Calu3 (cell line): ENCODE measurements around the gene MCCD1. TPM values are rescaled to one million over a fixed set of nuclear protein-coding genes. Genes with fewer than 3 reads are reported as not detected.

ENCODE experiments used
- BruUV-seq: library from RNA; stranded (reverse); fragments of 400-500 nt; replicated peaks from 2 replicates; lab custom pipeline; 2021; lab: Mats Ljungman, UMichigan
- CTCF ChIA-PET: fragments of 300-600 bp; sonication (Branson Sonifier 250); formaldehyde crosslinking; loops from one replicate; lab custom pipeline; 2022; ENCODE audit warnings: antibody characterized with exemption; lab: Charles Lee
- DNase-seq: peaks from one replicate; pipeline ENCODE4 v3.0.0; 2022
- H3K27ac Mint-ChIP-seq: one replicate; pipeline ENCODE4 v1.8.0; 2022; ENCODE audit warnings: mixed read lengths; ENCODE audit not compliant: unreplicated experiment
- H3K27me3 Mint-ChIP-seq: one replicate; pipeline ENCODE4 v1.8.0; 2022; ENCODE audit warnings: mixed read lengths; ENCODE audit not compliant: unreplicated experiment
- H3K36me3 Mint-ChIP-seq: one replicate; pipeline ENCODE4 v1.8.0; 2022; ENCODE audit warnings: mild to moderate bottlenecking, moderate library complexity, mixed read lengths; ENCODE audit not compliant: insufficient read depth, unreplicated experiment
- H3K4me1 Mint-ChIP-seq: one replicate; pipeline ENCODE4 v1.8.0; 2022; ENCODE audit warnings: mild to moderate bottlenecking, low read depth, mixed read lengths; ENCODE audit not compliant: unreplicated experiment
- H3K4me3 Mint-ChIP-seq: one replicate; pipeline ENCODE4 v1.8.0; 2022; ENCODE audit warnings: mild to moderate bottlenecking, low read depth, moderate library complexity, mixed read lengths; ENCODE audit not compliant: unreplicated experiment
- H3K9me3 Mint-ChIP-seq: one replicate; pipeline ENCODE4 v1.8.0; 2022; ENCODE audit warnings: low read depth, mixed read lengths; ENCODE audit not compliant: unreplicated experiment
- CTCF ChIP-seq: fragments of 200-600 bp; IDR thresholded peaks from one replicate; pipeline ENCODE4 v1.8.0; 2022; ENCODE audit warnings: antibody characterized with exemption; ENCODE audit not compliant: unreplicated experiment
- intact Hi-C: fragments of 100-400 bp; cut with micrococcal nuclease; formaldehyde crosslinking; loops from one replicate; pipeline ENCODE4 v1.10.0; 2022; ENCODE audit not compliant: unreplicated experiment
- total RNA-seq: library from RNA; stranded (reverse); gene quantifications from 2 replicates; pipeline ENCODE4 v1.2.3, GENCODE V29; 2022

Gene MCCD1
- total RNA-seq, 1 experiment from 2014 or later = not detected

DNA sequence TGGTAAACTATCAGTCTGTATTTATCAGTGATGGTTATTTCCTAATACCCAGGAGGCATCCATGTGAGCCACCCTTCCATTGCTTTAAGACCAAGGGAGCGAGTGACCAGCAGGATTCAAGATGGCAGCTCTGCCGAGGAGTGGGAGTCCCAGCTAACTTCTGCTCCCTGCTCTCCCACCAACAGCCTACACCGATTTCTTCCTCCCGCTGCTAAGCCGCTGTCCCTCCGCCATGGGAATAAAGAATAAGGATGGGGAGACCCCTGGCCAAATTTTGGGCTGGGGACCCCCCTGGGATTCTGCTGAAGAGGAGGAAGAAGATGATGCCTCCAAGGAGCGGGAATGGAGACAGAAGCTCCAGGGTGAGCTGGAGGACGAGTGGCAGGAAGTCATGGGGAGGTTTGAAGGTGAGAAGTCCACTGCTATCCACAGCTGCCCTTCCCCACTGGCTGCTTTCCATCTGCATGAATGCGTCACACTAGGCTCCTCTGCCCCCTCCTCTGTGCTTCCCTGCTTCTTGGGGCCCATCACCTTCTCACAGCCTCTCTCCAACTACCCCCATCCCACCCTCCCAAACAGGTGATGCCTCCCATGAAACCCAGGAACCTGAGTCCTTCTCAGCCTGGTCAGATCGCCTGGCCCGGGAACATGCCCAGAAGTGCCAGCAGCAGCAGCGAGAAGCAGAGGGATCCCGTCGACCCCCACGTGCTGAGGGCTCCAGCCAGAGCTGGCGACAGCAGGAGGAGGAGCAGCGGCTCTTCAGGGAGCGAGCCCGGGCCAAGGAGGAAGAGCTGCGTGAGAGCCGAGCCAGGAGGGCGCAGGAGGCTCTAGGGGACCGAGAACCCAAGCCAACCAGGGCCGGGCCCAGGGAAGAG lies 28.9 kb downstream of the MCCD1 start:
- intact Hi-C loops = no loop called here
- Mint-ChIP-seq H3K36me3 (peaks cover 23% of the 10 kb centered on the region), H3K4me1 (peaks cover 21% of the 10 kb centered on the region), H3K4me3 (no peak overlapping the region), H3K27ac (no peak overlapping the region), H3K9me3 (no peaks in the 10 kb centered on the region), H3K27me3 (no peaks in the 10 kb centered on the region)
- CTCF ChIA-PET = interaction anchor here (0.7 kb wide), 1 partner anchor 9 kb away, joined by 7 read pairs; no protein-coding TSS in a partner anchor
- BruUV-seq = no TSS peak
- no peak for TF ChIP-seq CTCF
- DNase-seq = no peak

DNA sequence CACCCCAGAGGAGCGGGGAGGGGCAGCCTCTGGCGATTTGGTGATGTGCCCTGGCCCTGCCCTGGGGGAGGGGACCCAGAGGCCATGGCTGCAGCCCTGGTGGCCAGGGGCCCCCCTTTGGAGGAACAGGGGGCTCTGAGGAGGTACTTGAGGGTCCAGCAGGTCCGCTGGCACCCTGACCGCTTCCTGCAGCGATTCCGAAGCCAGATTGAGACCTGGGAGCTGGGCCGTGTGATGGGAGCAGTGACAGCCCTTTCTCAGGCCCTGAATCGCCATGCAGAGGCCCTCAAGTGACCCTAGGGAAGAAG lies 29.5 kb downstream of the MCCD1 start:
- intact Hi-C loops = no loop called here
- no peak for DNase-seq
- Mint-ChIP-seq H3K4me3 (no peak overlapping the region), H3K27me3 (no peaks in the 10 kb centered on the region), H3K36me3 (peaks cover 17% of the 10 kb centered on the region), H3K27ac (no peak overlapping the region), H3K9me3 (no peaks in the 10 kb centered on the region), H3K4me1 (peaks cover 21% of the 10 kb centered on the region)
- CTCF ChIA-PET = interaction anchor here (0.7 kb wide), 1 partner anchor 10 kb away, joined by 7 read pairs; no protein-coding TSS in a partner anchor
- TF ChIP-seq CTCF = no peak
- no TSS peak for BruUV-seq

GRCh38 chr6:31558631-31559500 lies 30.1 kb downstream of the MCCD1 start:
- no peaks in the 10 kb centered on the region for H3K27me3 Mint-ChIP-seq
- H3K4me3 Mint-ChIP-seq = no peak overlapping the region
- no TSS peak for BruUV-seq
- peaks cover 21% of the 10 kb centered on the region for H3K4me1 Mint-ChIP-seq
- intact Hi-C loops = no loop called here
- no peak for DNase-seq
- H3K27ac Mint-ChIP-seq = no peak overlapping the region
- no peaks in the 10 kb centered on the region for H3K9me3 Mint-ChIP-seq
- TF ChIP-seq CTCF = no peak
- CTCF ChIA-PET = interaction anchor here (1.1 kb wide), 1 partner anchor 40 kb away, joined by 3 read pairs; no protein-coding TSS in a partner anchor
- peaks cover 18% of the 10 kb centered on the region for H3K36me3 Mint-ChIP-seq

DNA sequence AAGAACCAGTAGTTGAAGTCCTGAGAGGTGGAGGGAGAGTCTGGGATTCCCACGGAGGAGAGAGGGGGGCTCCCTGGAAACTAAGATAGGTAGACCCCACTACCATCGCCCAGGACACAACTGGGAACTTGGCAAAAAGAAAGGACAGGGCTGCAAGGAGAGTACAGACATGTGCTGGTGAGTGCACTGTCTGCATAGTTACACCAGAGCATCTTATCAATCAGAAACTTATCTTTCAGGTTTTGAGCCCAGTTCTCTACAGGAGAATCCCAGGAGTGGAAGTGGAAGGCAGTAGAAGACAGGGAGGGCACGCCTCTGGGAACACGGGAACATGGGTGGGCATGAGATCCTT lies 30.8 kb downstream of the MCCD1 start:
- Mint-ChIP-seq H3K4me3 (no peak overlapping the region), H3K36me3 (peaks cover 20% of the 10 kb centered on the region), H3K9me3 (no peaks in the 10 kb centered on the region), H3K27ac (peak overlapping the region; percentile 22), H3K4me1 (peaks cover 21% of the 10 kb centered on the region), H3K27me3 (peaks cover 4% of the 10 kb centered on the region)
- CTCF ChIA-PET = interaction anchor here (1.1 kb wide), 1 partner anchor 39 kb away, joined by 3 read pairs; no protein-coding TSS in a partner anchor
- intact Hi-C loops = no loop called here
- TF ChIP-seq CTCF = no peak
- DNase-seq = no peak
- no TSS peak for BruUV-seq
